Activated T-cell treated with anti-CD3 and anti-CD28 coated beads for 4 hours (primary cell): ENCODE data around the gene PADI4.

Source experiments
- DNase-seq: peaks from one replicate; pipeline ENCODE4 v3.0.0-alpha.2; 2020

Gene PADI4

GRCh38 chr1:17307946-17308345, at the start of gene PADI4:
Gene PADI4 (plus strand): TSS chr1:17308197. CDS start chr1:17308223, 26 bp downstream.
- no peak for DNase-seq

GRCh38 chr1:17258758-17259130, 49.3 kb upstream of the PADI4 start:
- no peak for DNase-seq

- DNase-seq = no peak
These were observed 48.6 kb upstream of the PADI4 start for GRCh38 chr1:17259233-17259873.

GRCh38 chr1:17260264-17260663, 47.7 kb upstream of the PADI4 start:
- DNase-seq = no peak

GRCh38 chr1:17260738-17261137, 47.3 kb upstream of the PADI4 start:
- no peak for DNase-seq

- DNase-seq = no peak
These were observed 44.1 kb upstream of the PADI4 start for GRCh38 chr1:17263936-17264335.

- DNase-seq = no peak
These were observed 43.5 kb upstream of the PADI4 start for GRCh38 chr1:17264470-17264869.

GRCh38 chr1:17265162-17265561, 42.8 kb upstream of the PADI4 start:
- no peak for DNase-seq

- DNase-seq = no peak
These were observed 42.0 kb upstream of the PADI4 start for GRCh38 chr1:17265950-17266349.

- DNase-seq = no peak
These were observed 36.9 kb upstream of the PADI4 start for GRCh38 chr1:17270891-17271765.

GRCh38 chr1:17272066-17272465, 35.9 kb upstream of the PADI4 start:
- DNase-seq = no peak

GRCh38 chr1:17272646-17273045, 35.4 kb upstream of the PADI4 start:
- no peak for DNase-seq

GRCh38 chr1:17273096-17273495, 34.9 kb upstream of the PADI4 start:
- no peak for DNase-seq

- no peak for DNase-seq
These were observed 33.5 kb upstream of the PADI4 start for GRCh38 chr1:17274186-17275170.

GRCh38 chr1:17276568-17276967, 31.4 kb upstream of the PADI4 start:
- DNase-seq = no peak

- no peak for DNase-seq
These were observed 30.4 kb upstream of the PADI4 start for GRCh38 chr1:17277511-17278159.

GRCh38 chr1:17278996-17279830, 28.8 kb upstream of the PADI4 start:
- DNase-seq = no peak

- DNase-seq = no peak
These were observed 27.6 kb upstream of the PADI4 start for GRCh38 chr1:17280436-17280835.

GRCh38 chr1:17280894-17281293, 27.1 kb upstream of the PADI4 start:
- DNase-seq = no peak

- DNase-seq = no peak
These were observed 26.2 kb upstream of the PADI4 start for GRCh38 chr1:17281775-17282181.

- DNase-seq = no peak
These were observed 25.2 kb upstream of the PADI4 start for GRCh38 chr1:17282836-17283235.

- DNase-seq = no peak
These were observed 21.4 kb upstream of the PADI4 start for GRCh38 chr1:17286646-17287045.
